ENCODE measurements around the gene STIL. TPM values are rescaled to one million over a fixed set of nuclear protein-coding genes. Genes with fewer than 3 reads are reported as not detected.

The STIL gene
- total and polyA plus RNA-seq, 2 of the 13 experiments (the other 11 are each of a cell fraction or from before 2014, with no cell fraction given) = 13.7 to 18.6 TPM

DNA sequence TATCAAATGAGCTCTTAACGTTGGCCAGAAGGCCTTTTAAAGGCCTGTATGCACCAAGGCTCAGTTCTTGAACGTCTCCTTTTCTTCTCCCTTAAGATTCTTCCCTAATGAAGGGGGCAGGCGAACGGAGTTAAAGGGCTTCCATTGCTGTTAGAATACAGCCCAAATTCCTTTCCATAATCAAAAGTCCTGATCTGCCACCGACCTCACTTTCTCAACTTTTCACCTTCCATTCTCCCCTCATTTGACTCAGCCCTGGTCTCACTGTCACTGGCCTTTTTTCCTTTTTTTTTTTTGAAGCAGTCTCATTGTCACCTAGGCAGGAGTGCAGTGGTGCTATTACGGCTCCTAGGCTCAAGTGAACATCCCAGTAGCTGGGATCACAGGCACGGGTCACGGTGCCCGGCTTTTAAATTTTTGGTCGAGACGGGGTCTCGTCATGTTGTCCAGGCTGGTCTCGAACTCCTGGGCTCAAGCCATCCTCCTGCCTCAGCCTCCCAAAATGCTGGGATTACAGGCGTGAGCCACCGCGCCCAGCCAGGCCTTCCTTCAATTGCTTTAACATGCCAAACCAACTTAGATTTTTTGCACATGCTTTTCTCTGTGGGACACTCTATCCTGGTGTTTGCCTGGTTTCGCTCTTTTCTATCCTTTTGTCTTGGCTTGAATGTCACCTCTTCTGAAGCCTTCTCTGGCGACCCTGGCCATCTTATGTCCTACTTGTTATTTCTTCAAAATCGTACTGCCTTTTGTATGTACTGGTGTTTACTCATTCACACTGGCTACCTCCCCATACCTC lies 19.0 kb upstream of the STIL start (continued):
- TF ChIP-seq MTF2 (CRISPR knock-in tag; IDR thresholded peaks at IDR 0.05; ENCODE audit: borderline replicate concordance) (no peak), ZSCAN29 (CRISPR knock-in tag; conservative IDR thresholded peaks at IDR 0.05) (no peak), ERF (CRISPR knock-in tag; IDR thresholded peaks at IDR 0.05) (peak; percentile 2; the same call in 1 of the 2 replicates), KLF16 (CRISPR knock-in tag; IDR thresholded peaks at IDR 0.05) (0 out of 4 replicates have a peak, but pooled peaks of 1 of the 2 experiments have one; percentile 10), ZEB1 (IDR thresholded peaks at IDR 0.05; ENCODE audit: insufficient replicate concordance, low read depth) (no peak), ZNF30 (CRISPR knock-in tag; IDR thresholded peaks at IDR 0.05) (no peak), KAT2B (IDR thresholded peaks at IDR 0.05; ENCODE audit: borderline replicate concordance, low read depth, low read length) (no peak), ZNF670 (CRISPR knock-in tag; IDR thresholded peaks at IDR 0.05; ENCODE audit: borderline replicate concordance) (no peak), PRMT3 (CRISPR knock-in tag; IDR thresholded peaks at IDR 0.05; ENCODE audit: borderline replicate concordance, low read depth) (0 out of 2 replicates have a peak, but pooled peaks have one; percentile 10), HOXA7 (CRISPR knock-in tag; IDR thresholded peaks at IDR 0.05) (no peak), KDM1A (CRISPR knock-in tag; IDR thresholded peaks at IDR 0.05) (0 out of 2 replicates have a peak, but pooled peaks have one; percentile 37), PHF8 (CRISPR knock-in tag; IDR thresholded peaks at IDR 0.05) (no peak), HOXA3 (CRISPR knock-in tag; IDR thresholded peaks at IDR 0.05) (no peak; the same call in 1 of the 2 replicates), ZKSCAN1 (IDR thresholded peaks at IDR 0.05; ENCODE audit: low read length) (no peak), MAFK (conservative IDR thresholded peaks at IDR 0.05 in 1 of 2, IDR thresholded peaks at IDR 0.05 in 1 of 2; ENCODE audit: low read length in 2 of 2) (no peak), HIVEP1 (CRISPR knock-in tag; IDR thresholded peaks at IDR 0.05) (no peak), ZNF614 (CRISPR knock-in tag; IDR thresholded peaks at IDR 0.05; ENCODE audit: borderline replicate concordance) (no peak)
- TF ChIP-seq, protein P1, sequence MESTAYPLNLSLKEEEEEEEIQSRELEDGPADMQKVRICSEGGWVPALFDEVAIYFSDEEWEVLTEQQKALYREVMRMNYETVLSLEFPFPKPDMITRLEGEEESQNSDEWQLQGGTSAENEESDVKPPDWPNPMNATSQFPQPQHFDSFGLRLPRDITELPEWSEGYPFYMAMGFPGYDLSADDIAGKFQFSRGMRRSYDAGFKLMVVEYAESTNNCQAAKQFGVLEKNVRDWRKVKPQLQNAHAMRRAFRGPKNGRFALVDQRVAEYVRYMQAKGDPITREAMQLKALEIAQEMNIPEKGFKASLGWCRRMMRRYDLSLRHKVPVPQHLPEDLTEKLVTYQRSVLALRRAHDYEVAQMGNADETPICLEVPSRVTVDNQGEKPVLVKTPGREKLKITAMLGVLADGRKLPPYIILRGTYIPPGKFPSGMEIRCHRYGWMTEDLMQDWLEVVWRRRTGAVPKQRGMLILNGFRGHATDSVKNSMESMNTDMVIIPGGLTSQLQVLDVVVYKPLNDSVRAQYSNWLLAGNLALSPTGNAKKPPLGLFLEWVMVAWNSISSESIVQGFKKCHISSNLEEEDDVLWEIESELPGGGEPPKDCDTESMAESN (CRISPR knock-in tag; conservative IDR thresholded peaks at IDR 0.05) = peak; percentile 20; the same call in 1 of the 2 replicates
- TF ChIP-seq, protein P2, sequence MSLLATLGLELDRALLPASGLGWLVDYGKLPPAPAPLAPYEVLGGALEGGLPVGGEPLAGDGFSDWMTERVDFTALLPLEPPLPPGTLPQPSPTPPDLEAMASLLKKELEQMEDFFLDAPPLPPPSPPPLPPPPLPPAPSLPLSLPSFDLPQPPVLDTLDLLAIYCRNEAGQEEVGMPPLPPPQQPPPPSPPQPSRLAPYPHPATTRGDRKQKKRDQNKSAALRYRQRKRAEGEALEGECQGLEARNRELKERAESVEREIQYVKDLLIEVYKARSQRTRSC (CRISPR knock-in tag; IDR thresholded peaks at IDR 0.05; ENCODE audit: low read depth) = no peak
- TF ChIP-seq, protein P3, sequence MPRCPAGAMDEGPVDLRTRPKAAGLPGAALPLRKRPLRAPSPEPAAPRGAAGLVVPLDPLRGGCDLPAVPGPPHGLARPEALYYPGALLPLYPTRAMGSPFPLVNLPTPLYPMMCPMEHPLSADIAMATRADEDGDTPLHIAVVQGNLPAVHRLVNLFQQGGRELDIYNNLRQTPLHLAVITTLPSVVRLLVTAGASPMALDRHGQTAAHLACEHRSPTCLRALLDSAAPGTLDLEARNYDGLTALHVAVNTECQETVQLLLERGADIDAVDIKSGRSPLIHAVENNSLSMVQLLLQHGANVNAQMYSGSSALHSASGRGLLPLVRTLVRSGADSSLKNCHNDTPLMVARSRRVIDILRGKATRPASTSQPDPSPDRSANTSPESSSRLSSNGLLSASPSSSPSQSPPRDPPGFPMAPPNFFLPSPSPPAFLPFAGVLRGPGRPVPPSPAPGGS (CRISPR knock-in tag; IDR thresholded peaks at IDR 0.05) = no peak
- TF ChIP-seq, protein P4, sequence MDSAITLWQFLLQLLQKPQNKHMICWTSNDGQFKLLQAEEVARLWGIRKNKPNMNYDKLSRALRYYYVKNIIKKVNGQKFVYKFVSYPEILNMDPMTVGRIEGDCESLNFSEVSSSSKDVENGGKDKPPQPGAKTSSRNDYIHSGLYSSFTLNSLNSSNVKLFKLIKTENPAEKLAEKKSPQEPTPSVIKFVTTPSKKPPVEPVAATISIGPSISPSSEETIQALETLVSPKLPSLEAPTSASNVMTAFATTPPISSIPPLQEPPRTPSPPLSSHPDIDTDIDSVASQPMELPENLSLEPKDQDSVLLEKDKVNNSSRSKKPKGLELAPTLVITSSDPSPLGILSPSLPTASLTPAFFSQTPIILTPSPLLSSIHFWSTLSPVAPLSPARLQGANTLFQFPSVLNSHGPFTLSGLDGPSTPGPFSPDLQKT (CRISPR knock-in tag; IDR thresholded peaks at IDR 0.05; ENCODE audit: borderline replicate concordance) = no peak

All from HepG2 (cell line).